Epidermal melanocyte (primary cell): ENCODE results near the gene GPR83.
A peak's percentile ranks its signal among the peaks of the same experiment; 100 is the strongest.
"Not testable (repeated sequence)": the region's sequence is repeated elsewhere in the genome, so short reads cannot be mapped to it uniquely, and the experiment has no call there.

Experiments used
- DNase-seq: peaks from one replicate; pipeline ENCODE4 v3.0.0; 2011; ENCODE audit warnings: low spot score; ENCODE audit not compliant: insufficient read length

Gene GPR83

GRCh38 chr11:94370576-94370975, 30.6 kb downstream of the GPR83 start:
- not testable (repeated sequence) for DNase-seq

DNA sequence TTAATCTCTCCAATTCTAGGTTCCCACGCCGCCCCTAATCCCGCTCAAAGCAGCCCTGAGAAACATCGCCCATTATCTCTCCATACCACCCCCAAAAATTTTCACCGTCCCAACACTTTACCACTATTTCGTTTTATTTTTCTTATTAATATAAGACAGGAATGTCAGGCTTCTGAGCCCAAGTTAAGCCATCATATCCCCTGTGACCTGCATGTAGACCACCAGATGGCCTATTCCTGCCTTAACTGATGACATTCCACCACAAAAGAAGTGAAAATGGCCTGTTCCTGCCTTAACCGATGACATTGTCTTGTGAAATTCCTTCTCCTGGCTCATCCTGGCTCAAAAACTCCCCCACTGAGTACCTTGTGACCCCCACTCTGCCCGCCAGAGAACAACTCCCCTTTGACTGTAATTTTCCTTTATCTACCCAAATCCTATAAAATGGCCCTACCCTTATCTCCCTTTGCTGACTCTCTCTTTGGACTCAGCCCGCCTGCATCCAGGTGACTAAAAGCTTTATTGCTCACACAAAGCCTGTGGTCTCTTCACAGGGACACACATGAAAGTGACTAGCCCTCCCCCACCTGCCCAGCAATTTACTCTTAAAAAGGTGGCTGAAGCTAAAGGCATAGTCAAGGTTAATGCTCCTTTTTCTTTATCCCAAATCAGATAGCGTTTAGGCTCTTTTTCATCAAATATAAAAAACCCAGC, 50.2 kb downstream of the GPR83 start:
- not testable (repeated sequence) for DNase-seq

DNA sequence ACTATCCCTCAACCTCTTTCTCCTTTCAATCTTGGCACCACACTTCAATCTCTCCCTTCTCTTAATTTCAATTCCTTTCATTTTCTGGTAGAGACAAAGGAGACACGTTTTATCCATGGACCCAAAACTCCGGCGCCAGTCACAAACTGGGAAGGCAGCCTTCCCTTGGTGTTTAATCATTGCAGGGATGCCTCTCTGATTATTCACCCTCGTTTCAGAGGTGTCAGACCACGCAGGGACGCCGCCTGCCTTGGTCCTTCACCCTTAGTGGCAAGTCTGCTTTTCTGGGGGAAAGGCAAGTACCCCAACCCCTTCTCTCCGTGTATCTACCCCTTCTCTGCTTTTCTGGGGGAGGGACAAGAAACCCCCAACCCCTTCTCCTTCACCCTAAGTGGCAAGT, 54.9 kb downstream of the GPR83 start:
- not testable (repeated sequence) for DNase-seq

- DNase-seq: no peak
Measured at GRCh38 chr11:94343495-94343894, 57.7 kb downstream of the GPR83 start.

DNA sequence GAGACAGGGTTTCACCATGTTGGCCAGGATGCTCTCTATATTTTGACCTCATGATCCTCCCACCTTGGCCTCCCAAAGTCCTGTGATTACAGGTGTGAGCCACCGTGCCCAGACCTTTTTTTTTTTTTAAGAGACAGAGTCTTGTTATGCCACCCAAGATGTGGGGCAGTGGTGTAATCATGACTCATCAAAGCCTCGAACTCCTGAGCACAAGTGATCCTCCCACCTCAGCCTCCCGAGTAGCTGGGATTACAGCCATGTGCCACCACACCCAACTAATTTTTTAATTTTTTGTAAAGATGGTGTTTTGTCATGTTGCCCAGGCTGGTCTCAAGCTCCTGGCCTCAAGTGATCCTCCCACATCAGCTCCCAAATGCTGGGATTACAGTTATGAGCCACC, 59.0 kb downstream of the GPR83 start:
- DNase-seq: no peak

GRCh38 chr11:94338651-94339050, 62.6 kb downstream of the GPR83 start:
- DNase-seq: no peak

DNA sequence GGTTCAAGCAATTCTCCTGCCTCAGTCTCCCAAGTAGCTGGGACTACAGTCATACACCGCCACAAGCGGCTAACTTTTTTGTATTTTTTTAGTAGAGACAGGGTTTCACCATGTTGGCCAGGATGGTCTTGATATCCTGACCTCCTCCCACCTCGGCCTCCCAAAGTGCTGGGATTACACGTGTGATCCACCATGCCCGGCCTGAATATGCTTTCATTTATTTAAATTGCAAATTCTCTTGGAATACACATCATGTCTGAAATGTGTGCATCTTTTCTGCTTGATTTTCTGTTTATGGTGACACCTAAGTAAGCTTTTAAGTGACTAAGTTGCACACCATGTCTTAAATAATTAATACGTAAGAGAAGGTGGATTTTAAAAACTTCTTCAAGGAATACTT, 65.2 kb downstream of the GPR83 start:
- DNase-seq: no peak

GRCh38 chr11:94332814-94333213, 68.4 kb downstream of the GPR83 start:
- no peak for DNase-seq

- DNase-seq: no peak
Measured at GRCh38 chr11:94330789-94331188, 70.4 kb downstream of the GPR83 start.

DNA sequence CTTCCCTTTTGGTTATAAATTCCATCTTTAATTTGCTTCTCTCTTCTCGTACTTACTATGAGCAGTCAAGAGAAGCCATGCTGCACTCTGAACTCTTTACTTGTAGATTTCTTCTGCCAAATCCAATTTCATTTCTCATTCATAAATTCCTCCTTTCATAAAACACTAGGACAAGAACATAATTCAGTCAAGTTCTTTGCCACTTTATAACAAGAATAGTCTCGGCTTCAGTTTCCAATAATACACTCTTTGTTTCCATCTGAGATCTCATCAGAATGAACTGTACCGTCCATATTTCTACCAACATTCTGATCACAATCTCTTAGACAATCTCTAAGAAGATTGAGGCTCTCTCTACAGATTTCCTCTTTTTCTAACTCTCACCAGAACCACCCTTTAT, 71.7 kb downstream of the GPR83 start:
- peak; percentile 36 for DNase-seq

DNA sequence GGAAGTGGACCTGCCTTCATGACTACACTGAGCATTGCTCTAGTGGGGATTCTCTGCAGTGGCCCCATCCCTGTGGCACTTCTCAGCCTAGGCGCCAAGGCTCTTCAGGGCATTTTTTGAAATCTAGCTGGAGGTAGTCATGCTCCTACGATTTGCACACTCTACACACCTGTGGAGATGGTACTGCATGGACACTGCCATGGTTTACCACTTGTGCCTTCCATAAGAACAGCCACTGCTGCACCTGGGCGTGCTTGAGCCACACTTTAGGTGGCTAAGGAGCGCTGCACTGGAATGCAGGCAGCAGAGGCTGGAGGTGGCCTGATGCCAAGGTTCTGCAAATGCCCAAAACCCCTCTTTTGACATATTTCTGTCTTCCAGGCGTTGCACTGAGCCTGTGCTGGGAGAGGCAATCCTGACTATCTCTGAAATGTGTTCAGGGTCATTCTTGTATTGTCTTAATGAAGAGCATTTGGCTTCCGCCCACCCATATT, 72.6 kb downstream of the GPR83 start:
- DNase-seq: no peak
